GM19099 (cell line): Measurements from ENCODE around the gene ZCCHC2.
A peak's percentile ranks its signal among the peaks of the same experiment; 100 is the strongest.

Experiments used
- POLR2A ChIP-seq: IDR thresholded peaks from 3 replicates; pipeline ENCODE4 v1.6.1; 2011; ENCODE audit warnings: low read depth; ENCODE audit not compliant: insufficient read length; ENCODE audit errors: extremely low read depth

ZCCHC2 gene

DNA sequence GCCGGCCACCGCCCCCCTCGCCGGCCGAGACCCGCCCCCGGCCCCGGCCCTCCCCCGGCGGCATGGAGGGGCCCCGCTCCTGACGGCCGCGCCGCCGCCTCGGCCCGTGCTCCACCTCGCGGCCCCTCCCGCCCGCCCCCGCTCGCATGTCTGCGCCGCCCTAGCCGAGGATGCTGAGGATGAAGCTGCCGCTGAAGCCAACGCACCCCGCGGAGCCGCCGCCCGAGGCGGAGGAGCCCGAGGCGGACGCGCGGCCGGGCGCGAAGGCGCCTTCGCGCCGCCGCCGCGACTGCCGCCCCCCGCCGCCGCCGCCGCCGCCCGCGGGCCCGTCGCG is 397 bp downstream of the ZCCHC2 start:
- no peak for TF ChIP-seq POLR2A

- peak; percentile 1 for TF ChIP-seq POLR2A
Observed at GRCh38 chr18:62523631-62524439, 1.0 kb downstream of the ZCCHC2 start.

DNA sequence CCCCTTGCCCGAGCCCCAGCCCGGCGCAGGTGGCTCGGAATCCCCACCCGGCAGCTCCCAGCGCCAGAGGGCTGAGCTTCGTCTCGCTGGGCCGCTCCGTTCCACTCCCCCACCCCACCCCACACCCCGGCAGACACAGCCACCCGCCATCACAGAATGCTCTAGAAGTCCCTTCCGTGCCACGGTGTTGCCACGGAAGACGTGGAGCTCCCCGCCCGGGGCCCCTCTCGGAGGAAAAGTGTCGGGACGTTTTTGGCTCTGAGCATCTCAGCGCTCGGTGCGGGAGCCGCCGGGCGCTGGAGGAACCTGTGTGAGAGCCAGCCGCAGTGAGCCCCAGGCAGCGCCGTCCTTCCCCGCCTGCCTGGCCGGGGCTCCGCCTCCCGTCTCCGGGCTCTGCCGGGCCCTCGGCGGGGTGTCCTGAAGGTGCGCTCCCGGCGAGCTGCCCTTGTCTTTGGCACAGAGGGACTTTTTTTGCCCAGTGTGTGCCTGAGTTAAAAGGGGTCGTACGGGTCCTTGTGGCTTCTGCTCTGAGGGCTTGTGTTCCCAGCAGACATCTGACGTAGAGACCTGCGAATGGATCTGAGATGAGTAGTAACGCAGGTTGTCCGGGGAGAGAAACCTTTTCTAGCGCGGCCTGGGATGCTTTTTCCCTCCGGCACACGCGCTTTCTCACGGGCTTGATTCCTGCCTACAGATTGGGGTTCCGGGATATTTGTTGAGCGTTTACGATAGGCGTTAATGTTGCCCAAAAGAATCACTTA is 1.8 kb downstream of the ZCCHC2 start:
- peak; percentile 53 for TF ChIP-seq POLR2A

- no peak for TF ChIP-seq POLR2A
Observed at GRCh38 chr18:62525608-62526007, 2.8 kb downstream of the ZCCHC2 start.

DNA sequence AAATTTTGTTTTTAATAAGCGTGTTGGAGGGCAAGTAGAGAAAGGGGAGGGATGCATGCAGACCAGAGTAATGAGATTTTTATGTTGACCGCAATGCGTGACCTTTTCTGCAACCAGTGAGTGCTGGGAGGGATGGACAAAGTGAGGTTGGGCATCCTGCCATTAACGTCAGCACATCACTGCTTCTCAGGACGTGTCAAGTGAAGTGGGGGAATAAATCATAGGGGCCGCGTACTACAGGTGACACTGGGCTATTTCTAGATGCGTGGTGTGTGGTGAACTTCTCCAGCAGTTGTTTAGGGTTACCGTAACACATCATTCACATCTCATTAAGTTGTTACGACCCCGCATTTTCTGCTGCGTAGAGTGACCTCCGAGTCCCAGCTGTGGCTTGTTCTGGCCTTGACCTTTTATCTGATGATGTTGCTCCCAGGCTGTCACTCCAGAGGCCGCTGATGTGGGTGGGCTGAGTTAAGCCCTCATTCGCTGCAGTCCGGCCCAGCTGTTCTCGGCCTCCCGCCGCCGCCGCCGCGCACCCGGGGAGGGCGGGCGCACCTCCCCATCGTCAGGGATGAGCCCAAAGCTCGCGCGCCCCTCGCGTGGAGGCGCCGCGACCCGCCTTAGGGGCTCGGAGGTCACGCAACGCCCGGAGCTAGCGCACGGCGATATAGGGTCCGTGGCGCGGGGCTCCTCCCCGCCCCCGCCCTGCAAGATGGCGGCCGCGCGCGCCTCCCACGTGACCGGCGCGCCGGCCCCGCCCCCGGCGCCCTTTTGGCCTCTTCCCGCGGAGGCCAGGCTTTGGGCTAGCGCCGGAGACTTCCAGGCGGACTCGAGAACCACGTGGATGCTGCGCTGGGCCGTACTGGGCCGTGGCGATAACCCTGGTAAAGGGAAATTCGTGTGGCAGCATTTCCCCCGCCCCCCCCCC is 3.5 kb downstream of the ZCCHC2 start:
- peak; percentile 80 for TF ChIP-seq POLR2A

DNA sequence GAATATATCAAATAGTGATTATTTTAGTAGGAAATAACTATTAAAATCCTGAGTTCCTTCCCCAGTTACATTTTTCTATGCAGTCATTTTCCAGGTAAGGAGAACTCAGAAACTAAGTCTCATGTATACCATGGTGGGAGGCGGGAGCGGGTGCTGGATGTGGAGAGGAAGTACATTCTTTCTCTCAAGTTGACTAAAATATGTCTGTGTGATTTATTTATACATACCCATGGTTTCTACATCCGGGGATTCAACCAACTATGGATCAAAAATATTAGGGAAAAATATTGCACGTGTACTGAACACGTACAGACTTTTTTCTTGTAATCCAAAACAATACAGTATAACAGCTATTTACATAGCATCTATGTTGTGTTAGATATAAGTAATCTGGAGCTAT is 6.8 kb downstream of the ZCCHC2 start:
- no peak for TF ChIP-seq POLR2A

DNA sequence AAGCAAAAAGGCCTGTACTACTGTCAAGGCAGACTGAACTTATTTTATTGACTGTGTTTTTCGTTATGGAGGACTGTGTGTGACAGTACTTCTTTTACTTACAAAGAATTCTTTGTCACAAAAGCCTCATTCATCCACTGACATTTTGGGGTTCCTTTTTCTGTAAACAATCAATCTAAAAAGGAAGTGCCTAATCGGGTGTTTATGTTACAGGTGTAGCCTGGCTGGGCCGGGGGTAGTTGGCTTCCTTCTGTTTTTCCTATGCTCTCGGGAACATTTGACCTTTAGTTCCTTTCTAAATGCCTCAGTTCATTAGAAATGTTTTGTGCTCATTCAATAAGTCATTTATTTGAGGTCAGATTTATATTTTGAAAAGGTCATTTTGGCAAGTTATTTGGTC is 8.3 kb downstream of the ZCCHC2 start:
- TF ChIP-seq POLR2A = no peak

- no peak for TF ChIP-seq POLR2A
Observed at GRCh38 chr18:62531931-62532330, 9.1 kb downstream of the ZCCHC2 start.

GRCh38 chr18:62536005-62536404 is 13.2 kb downstream of the ZCCHC2 start:
- no peak for TF ChIP-seq POLR2A

GRCh38 chr18:62537042-62537894 is 14.4 kb downstream of the ZCCHC2 start:
- no peak for TF ChIP-seq POLR2A

DNA sequence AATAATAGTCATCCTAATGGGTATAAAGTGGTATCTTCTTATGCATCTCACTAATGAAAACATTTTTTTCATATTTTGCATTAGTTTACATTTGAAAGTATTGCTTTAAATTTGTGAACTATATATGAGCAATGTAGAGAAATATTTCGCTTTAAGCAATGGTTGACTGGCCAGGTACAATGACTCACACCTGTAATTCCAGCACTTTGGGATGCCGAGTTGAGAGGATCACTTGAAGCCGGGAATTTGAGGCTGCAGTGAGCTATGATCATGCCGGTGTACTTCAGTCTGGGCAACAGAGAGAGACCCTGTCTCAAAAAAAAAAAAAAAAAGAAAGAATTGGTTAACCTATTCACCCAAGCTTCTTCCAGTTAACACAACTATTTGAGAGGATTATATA is 15.1 kb downstream of the ZCCHC2 start:
- no peak for TF ChIP-seq POLR2A

DNA sequence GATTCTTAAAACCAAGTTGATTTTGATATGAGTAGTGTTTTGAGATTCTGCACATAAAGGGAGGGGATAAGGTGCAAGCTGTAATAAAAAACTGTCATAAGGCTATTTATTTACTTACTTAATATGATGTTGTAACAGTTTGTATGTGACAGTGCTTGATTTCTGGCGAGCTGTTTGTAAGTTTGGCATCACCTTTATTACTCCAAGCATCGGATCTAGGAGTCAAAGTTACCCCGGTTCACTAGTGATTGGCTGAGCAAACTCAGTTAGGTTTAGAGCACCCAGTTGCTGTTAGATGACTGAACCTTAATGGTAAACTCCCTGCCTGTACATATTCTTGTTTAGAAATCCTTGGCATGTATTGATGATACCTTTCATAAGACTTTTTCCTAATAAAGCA is 16.1 kb downstream of the ZCCHC2 start:
- TF ChIP-seq POLR2A = no peak

DNA sequence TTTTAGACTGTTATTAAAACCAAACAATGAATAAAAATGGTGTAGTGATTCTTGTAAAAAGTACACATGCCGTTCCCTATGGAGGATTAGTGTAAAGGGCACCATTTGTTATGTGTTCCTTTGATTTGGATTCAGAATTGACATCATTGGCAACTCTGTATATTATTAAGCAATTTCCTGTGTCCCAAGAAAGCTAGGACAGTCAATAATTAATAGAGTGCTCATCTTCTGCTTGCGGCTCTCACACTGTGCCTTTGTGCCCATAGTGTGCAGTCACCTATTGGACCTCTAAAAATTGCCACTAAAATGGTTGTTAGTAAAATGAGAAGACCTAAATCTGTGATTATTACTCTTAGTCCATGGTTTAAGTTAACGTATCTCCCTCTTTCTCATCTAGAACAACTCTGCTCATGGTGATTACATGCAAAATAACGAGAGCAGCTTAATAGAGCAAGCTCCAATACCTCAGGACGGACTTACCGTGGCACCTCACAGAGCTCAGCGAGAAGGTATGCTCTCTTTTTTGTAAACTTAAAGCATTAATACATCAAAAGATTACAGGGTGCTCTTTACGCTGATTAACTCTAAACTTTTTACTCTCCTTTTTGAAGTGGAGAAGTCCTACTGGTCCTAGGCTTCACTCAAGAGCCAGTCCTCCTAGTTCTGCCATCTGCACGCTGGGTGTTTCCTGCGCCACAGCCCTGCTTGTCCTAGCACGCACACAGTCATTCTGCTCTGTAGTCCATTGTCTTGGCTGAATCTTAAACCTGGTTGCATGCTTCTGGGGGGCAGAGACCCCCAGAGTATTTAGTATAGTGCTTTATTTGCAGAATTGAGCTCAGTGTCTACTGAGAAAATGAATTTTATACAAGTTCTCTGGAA is 16.7 kb downstream of the ZCCHC2 start:
- no peak for TF ChIP-seq POLR2A

DNA sequence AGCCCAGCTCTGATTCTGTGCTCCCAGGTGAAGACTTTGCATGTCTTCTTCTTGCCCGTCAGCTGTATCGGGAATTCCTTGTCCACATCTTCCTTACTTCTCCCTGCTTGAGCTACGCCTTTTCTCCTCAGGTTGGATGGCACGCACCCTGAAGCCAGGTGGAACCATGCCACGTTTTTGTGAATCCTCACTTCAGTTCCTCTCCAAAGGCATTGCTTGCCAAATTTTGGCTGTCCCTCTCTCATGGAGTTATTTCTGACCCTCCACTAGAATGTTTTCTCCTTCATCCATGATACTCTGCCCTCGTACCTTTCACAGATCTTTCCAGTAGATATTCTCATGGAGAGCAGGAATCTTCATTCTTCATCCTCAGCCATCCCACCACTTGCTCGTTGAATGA is 20.2 kb downstream of the ZCCHC2 start:
- TF ChIP-seq POLR2A = no peak

DNA sequence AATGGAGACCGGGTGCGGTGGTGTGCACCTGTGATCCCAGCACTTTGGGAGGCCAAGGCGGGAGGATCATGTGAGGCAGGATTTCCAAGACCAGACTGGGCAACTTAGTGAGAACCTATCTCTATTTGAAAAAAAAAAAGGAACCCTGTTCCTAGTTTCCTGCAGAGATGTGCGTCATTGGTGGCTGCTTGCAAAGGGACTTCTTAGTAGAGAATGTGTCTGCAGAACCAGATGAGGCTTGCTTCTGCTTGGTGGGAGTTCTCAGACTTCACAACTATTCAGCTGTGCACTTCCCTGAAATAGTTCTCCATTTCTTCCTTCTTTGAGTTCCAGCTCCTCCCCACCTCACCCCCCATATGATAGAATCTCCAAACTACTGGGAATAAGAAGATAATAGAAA is 22.3 kb downstream of the ZCCHC2 start:
- no peak for TF ChIP-seq POLR2A
